ENCODE results near the gene COLEC12. TPM values are rescaled to one million over a fixed set of nuclear protein-coding genes. Genes with fewer than 3 reads are reported as not detected.
A peak's percentile ranks its signal among the peaks of the same experiment; 100 is the strongest.

The COLEC12 gene
- total RNA-seq, 4 donors from 2014 or later, result 8.3 to 22.2 (median 21.4) TPM

- Histone ChIP-seq H3K27me3 (peaks cover 0 to 3% of the 10 kb centered on the region in 2 donors), H3K4me3 (no peak overlapping the region), H3K9me3 (no peaks in the 10 kb centered on the region), H3K27ac (no peak overlapping the region), H3K36me3 (no peaks in the 10 kb centered on the region), H3K4me1 (peaks cover 0 to 2% (median 0%) of the 10 kb centered on the region in 4 donors)
- no peak for TF ChIP-seq EP300 (IDR thresholded peaks at IDR 0.05)
- 78 to 90% methylated on average over 1 of the region's 1 CpG for WGBS, 2 donors
- DNase-seq (ENCODE audit: low spot score in 2 of 2), result no peak
Observed at GRCh38 chr18:506264-506663, 5.8 kb upstream of the COLEC12 start.

GRCh38 chr18:505483-506122 lies 5.1 kb upstream of the COLEC12 start:
- WGBS, 2 donors, result 67 to 76% methylated on average over 6 of the region's 6 CpGs
- TF ChIP-seq EP300 (IDR thresholded peaks at IDR 0.05), result no peak
- no peak for TF ChIP-seq CTCF (IDR thresholded peaks at IDR 0.05)
- TF ChIP-seq POLR2A (IDR thresholded peaks at IDR 0.05), result no peak

GRCh38 chr18:501406-501714 lies 859 bp upstream of the COLEC12 start:
- Histone ChIP-seq H3K4me3 (no peak overlapping the region), H3K27ac (no peak overlapping the region), H3K36me3 (no peaks in the 10 kb centered on the region), H3K9me3 (no peaks in the 10 kb centered on the region), H3K27me3 (peaks cover 0 to 22% of the 10 kb centered on the region in 2 donors), H3K4me1 (peaks cover 0 to 25% (median 0%) of the 10 kb centered on the region in 4 donors)
- WGBS, 2 donors, result 37 to 46% methylated on average over 11 of the region's 11 CpGs
- DNase-seq (ENCODE audit: low spot score in 2 of 2), result no peak
- no peak for TF ChIP-seq CTCF (IDR thresholded peaks at IDR 0.05)
- TF ChIP-seq EP300 (IDR thresholded peaks at IDR 0.05), result no peak

More at GRCh38 chr18:505483-506122, 5.1 kb upstream of the COLEC12 start:
- Histone ChIP-seq H3K27ac (no peak overlapping the region), H3K4me1 (peaks cover 0 to 7% (median 0%) of the 10 kb centered on the region in 4 donors), H3K27me3 (peaks cover 0 to 8% of the 10 kb centered on the region in 2 donors), H3K4me3 (no peak overlapping the region), H3K9me3 (no peaks in the 10 kb centered on the region), H3K36me3 (no peaks in the 10 kb centered on the region)
- no peak for DNase-seq (ENCODE audit: low spot score in 2 of 2)

- peaks cover 0 to 25% (median 2%) of the 10 kb centered on the region in 4 donors for H3K4me1 ChIP-seq
- H3K27me3 ChIP-seq, result peaks cover 0 to 22% of the 10 kb centered on the region in 2 donors
- no peaks in the 10 kb centered on the region for H3K36me3 ChIP-seq
- H3K9me3 ChIP-seq, result no peaks in the 10 kb centered on the region
- DNase-seq (ENCODE audit: low spot score in 2 of 2), result no peak
- H3K27ac ChIP-seq, result peak overlapping the region in 3 of 4 donors; percentile 7 to 56 (median 36)
- peak overlapping the region; percentile 30 to 65 (median 34) for H3K4me3 ChIP-seq
- no peak for TF ChIP-seq EP300 (IDR thresholded peaks at IDR 0.05)
- TF ChIP-seq CTCF (IDR thresholded peaks at IDR 0.05), result peak in 2 of 5 experiments; percentile 22 to 25
- 0 to 2% methylated on average over 41 to 45 of the region's 93 CpGs for WGBS, 2 donors
Observed at GRCh38 chr18:499776-500631, 497 bp downstream of the COLEC12 start.

- peak overlapping the region in 2 of 4 donors; percentile 1 to 56 for H3K27ac ChIP-seq
- H3K4me1 ChIP-seq, result peaks cover 0 to 32% (median 3%) of the 10 kb centered on the region in 4 donors
- no peak for DNase-seq (ENCODE audit: low spot score in 2 of 2)
Observed at GRCh38 chr18:498931-499775, 1.3 kb downstream of the COLEC12 start.

More at GRCh38 chr18:498931-499775, 1.3 kb downstream of the COLEC12 start:
- TF ChIP-seq POLR2A (IDR thresholded peaks at IDR 0.05) (no peak), CTCF (IDR thresholded peaks at IDR 0.05) (no peak), EP300 (IDR thresholded peaks at IDR 0.05) (no peak)
- H3K4me3 ChIP-seq, result peak overlapping the region; percentile 30 to 65 (median 34)
- 2 to 6% methylated on average over 14 to 32 of the region's 32 CpGs for WGBS, 2 donors
- peaks cover 0 to 22% of the 10 kb centered on the region in 2 donors for H3K27me3 ChIP-seq
- no peaks in the 10 kb centered on the region for H3K9me3 ChIP-seq
- no peaks in the 10 kb centered on the region for H3K36me3 ChIP-seq
